Measurements from ENCODE around the gene GGN. TPM values are rescaled to one million over a fixed set of nuclear protein-coding genes. Genes with fewer than 3 reads are reported as not detected.

GGN gene
- total RNA-seq, 1 experiment from 2014 or later, result 1.5 TPM

DNA sequence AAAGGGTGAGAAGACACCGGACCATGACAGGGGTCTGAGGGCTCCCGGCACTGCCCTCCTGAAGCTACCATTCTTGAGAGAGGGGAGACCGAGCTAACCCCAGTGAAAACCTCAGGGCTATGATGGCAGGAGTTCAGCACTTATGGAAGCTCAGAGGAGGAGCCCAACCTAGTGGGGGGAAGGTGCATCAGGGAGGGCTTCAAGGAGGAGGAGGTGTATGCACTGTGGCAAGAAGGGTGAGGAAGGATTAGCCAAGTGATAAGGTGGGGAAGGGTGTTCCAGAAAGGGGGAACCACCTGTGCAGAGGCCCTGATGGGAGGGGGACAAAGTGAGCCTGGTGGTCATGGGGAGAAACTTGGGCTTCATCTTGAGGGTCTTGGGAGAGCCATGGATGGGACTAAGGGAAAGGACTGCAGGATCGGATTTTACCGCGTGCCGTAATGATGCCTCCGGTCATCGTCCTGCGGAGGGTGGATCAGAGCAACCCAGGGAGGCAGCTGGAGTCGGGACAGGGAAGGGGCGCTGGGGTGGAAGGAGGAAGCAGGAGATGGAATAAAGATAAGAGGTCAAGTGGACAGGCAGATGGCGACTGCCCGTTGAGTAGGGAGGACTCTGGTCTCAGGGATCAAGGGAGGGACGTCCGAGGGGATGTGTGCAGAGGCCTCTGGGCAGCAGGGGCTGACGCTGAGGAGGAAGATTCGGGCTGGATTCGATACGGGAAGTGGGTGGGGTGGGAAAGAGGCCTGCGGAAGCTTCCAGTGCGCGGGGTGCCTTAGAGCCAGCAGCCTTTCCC is 26.8 kb downstream of the GGN start:
- H3K27me3 ChIP-seq (ENCODE audit: insufficient read depth, low read length), result peaks cover 14% of the 10 kb centered on the region; the same call in 1 of the 2 replicates
- no peak for DNase-seq

More for the DNA sequence above, 26.8 kb downstream of the GGN start:
- Mint-ChIP-seq H3K4me3 (peak overlapping the region; percentile 83 to 92), H3K27ac (peak overlapping the region in 1 of 3 experiments; percentile 64; a peak in 1 of 7 replicates), H3K27me3 (ENCODE audit: low read depth) (peaks cover 70% of the 10 kb centered on the region), H3K9me3 (peaks cover 4 to 8% of the 10 kb centered on the region in 2 experiments; a peak in 2 of 5 replicates), H3K4me1 (peaks cover 10 to 16% of the 10 kb centered on the region in 2 experiments), H3K36me3 (ENCODE audit: insufficient read depth in 1 of 3, low read depth in 3 of 3) (peaks cover 0 to 4% (median 0%) of the 10 kb centered on the region in 3 experiments; a peak in 3 of 7 replicates)
- Histone ChIP-seq H2BK120ac (ENCODE audit: low read depth, low read length, poor library complexity, severe bottlenecking) (no peak overlapping the region), H3K9ac (ENCODE audit: extremely low read depth, insufficient read length, low read length) (no peak overlapping the region), H2AFZ (ENCODE audit: low read length) (no peak overlapping the region), H3K4ac (ENCODE audit: low read depth, low read length) (no peak overlapping the region), H3K23ac (ENCODE audit: insufficient read length, low read depth, low read length) (no peak overlapping the region), H3K9me3 (ENCODE audit: control insufficient read depth, low read depth, low read length) (no peaks in the 10 kb centered on the region), H3T11ph (ENCODE audit: low read length) (no peak overlapping the region), H3K18ac (ENCODE audit: insufficient read length, low read depth, low read length) (no peak overlapping the region), H3K56ac (ENCODE audit: insufficient read length, low read depth, low read length) (no peak overlapping the region), H2AK5ac (ENCODE audit: insufficient read length, low read length) (no peak overlapping the region), H2BK5ac (ENCODE audit: insufficient read length, low read length) (no peak overlapping the region), H3K27ac (ENCODE audit: insufficient read length, low read depth, low read length) (no peak overlapping the region), H3K79me2 (ENCODE audit: insufficient read depth, low read length) (no peaks in the 10 kb centered on the region), H2BK20ac (ENCODE audit: low read depth, low read length, poor library complexity, severe bottlenecking) (no peak overlapping the region), H4K5ac (ENCODE audit: insufficient read length, low read depth, low read length) (no peak overlapping the region), H3K79me1 (ENCODE audit: insufficient read depth, low read depth, low read length, poor library complexity, severe bottlenecking) (no peaks in the 10 kb centered on the region), H3K4me1 (ENCODE audit: insufficient read depth, low read length) (no peaks in the 10 kb centered on the region), H3K23me2 (ENCODE audit: insufficient read length, low read depth, low read length, poor library complexity, severe bottlenecking) (peaks cover 6% of the 10 kb centered on the region), H3K4me2 (ENCODE audit: insufficient read depth, insufficient read length, low read length) (peak overlapping the region; percentile 69), H2BK12ac (ENCODE audit: insufficient read length, low read depth, low read length) (no peak overlapping the region), H3K14ac (ENCODE audit: insufficient read depth, low read length) (peak overlapping the region; percentile 13; the same call in 1 of the 2 replicates), H4K20me1 (ENCODE audit: control insufficient read depth, insufficient read depth, insufficient read length) (no peaks in the 10 kb centered on the region), H2BK15ac (ENCODE audit: low read depth, low read length) (no peak overlapping the region), H4K91ac (ENCODE audit: insufficient read length, low read depth, low read length) (no peak overlapping the region), H4K8ac (replicated peaks; ENCODE audit: insufficient read length, low read depth, low read length) (no peak overlapping the region)
- TF ChIP-seq, protein P1, sequence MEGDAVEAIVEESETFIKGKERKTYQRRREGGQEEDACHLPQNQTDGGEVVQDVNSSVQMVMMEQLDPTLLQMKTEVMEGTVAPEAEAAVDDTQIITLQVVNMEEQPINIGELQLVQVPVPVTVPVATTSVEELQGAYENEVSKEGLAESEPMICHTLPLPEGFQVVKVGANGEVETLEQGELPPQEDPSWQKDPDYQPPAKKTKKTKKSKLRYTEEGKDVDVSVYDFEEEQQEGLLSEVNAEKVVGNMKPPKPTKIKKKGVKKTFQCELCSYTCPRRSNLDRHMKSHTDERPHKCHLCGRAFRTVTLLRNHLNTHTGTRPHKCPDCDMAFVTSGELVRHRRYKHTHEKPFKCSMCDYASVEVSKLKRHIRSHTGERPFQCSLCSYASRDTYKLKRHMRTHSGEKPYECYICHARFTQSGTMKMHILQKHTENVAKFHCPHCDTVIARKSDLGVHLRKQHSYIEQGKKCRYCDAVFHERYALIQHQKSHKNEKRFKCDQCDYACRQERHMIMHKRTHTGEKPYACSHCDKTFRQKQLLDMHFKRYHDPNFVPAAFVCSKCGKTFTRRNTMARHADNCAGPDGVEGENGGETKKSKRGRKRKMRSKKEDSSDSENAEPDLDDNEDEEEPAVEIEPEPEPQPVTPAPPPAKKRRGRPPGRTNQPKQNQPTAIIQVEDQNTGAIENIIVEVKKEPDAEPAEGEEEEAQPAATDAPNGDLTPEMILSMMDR (conservative IDR thresholded peaks at IDR 0.05), result no peak
- no CpG with 5 or more reads among the region's 23 CpGs for WGBS (ENCODE audit: extremely low coverage, insufficient read length, low lambda C conversion rate)

Data from H9 (cell line).